GM18505 (cell line): ENCODE data around the gene MRPL58.

Experiments used
- ATAC-seq: cut with Tn5 transposase; IDR thresholded peaks from one replicate; pipeline ENCODE4 v1.9.1; 2021; ENCODE audit not compliant: unreplicated experiment
- POLR2A ChIP-seq: IDR thresholded peaks from 4 replicates; pipeline ENCODE4 v1.6.1; 2011; ENCODE audit warnings: borderline replicate concordance; ENCODE audit not compliant: insufficient read depth, insufficient read length; ENCODE audit errors: extremely low read depth

MRPL58 gene

GRCh38 chr17:75051941-75052340 lies 39.5 kb downstream of the MRPL58 start:
- no peak for ATAC-seq
- TF ChIP-seq POLR2A = no peak

- TF ChIP-seq POLR2A = no peak
- no peak for ATAC-seq
Observed at GRCh38 chr17:75059369-75060345, 47.2 kb downstream of the MRPL58 start.

- no peak for ATAC-seq
- TF ChIP-seq POLR2A = no peak
Observed at GRCh38 chr17:75060434-75061054, 48.1 kb downstream of the MRPL58 start.

GRCh38 chr17:75061055-75061438 lies 48.6 kb downstream of the MRPL58 start:
- no peak for TF ChIP-seq POLR2A

GRCh38 chr17:75061618-75062017 lies 49.1 kb downstream of the MRPL58 start:
- no peak for ATAC-seq
- TF ChIP-seq POLR2A = no peak

More at GRCh38 chr17:75061055-75061438, 48.6 kb downstream of the MRPL58 start:
- no peak for ATAC-seq

- ATAC-seq = no peak
Observed at GRCh38 chr17:75063201-75063600, 50.7 kb downstream of the MRPL58 start.

GRCh38 chr17:75063626-75064025 lies 51.2 kb downstream of the MRPL58 start:
- no peak for TF ChIP-seq POLR2A
- ATAC-seq = no peak

More at GRCh38 chr17:75063201-75063600, 50.7 kb downstream of the MRPL58 start:
- no peak for TF ChIP-seq POLR2A

GRCh38 chr17:75064040-75064439 lies 51.6 kb downstream of the MRPL58 start:
- ATAC-seq = no peak
- no peak for TF ChIP-seq POLR2A

- no peak for ATAC-seq
- no peak for TF ChIP-seq POLR2A
Observed at GRCh38 chr17:75064460-75064859, 52.0 kb downstream of the MRPL58 start.

GRCh38 chr17:75064867-75065561 lies 52.5 kb downstream of the MRPL58 start:
- no peak for ATAC-seq
- TF ChIP-seq POLR2A = no peak

- TF ChIP-seq POLR2A = no peak
- no peak for ATAC-seq
Observed at GRCh38 chr17:75065562-75066151, 53.2 kb downstream of the MRPL58 start.

GRCh38 chr17:75067856-75068255 lies 55.4 kb downstream of the MRPL58 start:
- no peak for ATAC-seq
- no peak for TF ChIP-seq POLR2A

GRCh38 chr17:75068750-75069149 lies 56.3 kb downstream of the MRPL58 start:
- no peak for ATAC-seq
- TF ChIP-seq POLR2A = no peak

GRCh38 chr17:75069783-75070182 lies 57.3 kb downstream of the MRPL58 start:
- no peak for TF ChIP-seq POLR2A
- no peak for ATAC-seq
